ENCODE measurements around the gene TULP1. TPM values are rescaled to one million over a fixed set of nuclear protein-coding genes. Genes with fewer than 3 reads are reported as not detected.

TULP1 gene
- total RNA-seq, 4 donors from 2014 or later: 0.72 to 0.83 TPM; not detected in 2

DNA sequence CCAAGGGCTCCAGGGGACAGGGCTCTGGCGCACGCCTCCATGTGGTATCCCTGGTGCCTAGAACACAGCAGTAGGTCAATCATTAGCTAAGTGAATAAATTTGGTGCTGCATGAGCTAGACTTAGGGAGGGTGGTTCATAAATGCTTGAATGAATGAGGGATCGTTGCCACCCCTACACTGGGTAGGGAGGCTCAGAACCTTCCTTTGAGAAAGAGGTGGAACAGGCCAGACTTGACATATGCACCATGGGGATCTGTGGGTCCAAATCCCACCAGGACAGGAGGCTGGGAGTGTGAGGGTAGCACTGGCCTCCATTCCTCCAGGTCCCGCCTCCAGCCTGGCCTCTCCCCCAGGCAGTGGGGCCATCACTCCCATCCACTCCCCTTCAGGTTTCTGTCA, 29.6 kb downstream of the TULP1 start:
- H3K36me3 ChIP-seq: peaks cover 42% of the 10 kb centered on the region
- no peak overlapping the region for H3K4me3 ChIP-seq
- peaks cover 38% of the 10 kb centered on the region for H3K4me1 ChIP-seq
- H3K9me3 ChIP-seq: no peaks in the 10 kb centered on the region
- WGBS: 90% methylated on average over 4 of the region's 4 CpGs
- no peak overlapping the region for H3K27ac ChIP-seq
- TF ChIP-seq EP300 (IDR thresholded peaks at IDR 0.05): no peak
- TF ChIP-seq, protein P1, sequence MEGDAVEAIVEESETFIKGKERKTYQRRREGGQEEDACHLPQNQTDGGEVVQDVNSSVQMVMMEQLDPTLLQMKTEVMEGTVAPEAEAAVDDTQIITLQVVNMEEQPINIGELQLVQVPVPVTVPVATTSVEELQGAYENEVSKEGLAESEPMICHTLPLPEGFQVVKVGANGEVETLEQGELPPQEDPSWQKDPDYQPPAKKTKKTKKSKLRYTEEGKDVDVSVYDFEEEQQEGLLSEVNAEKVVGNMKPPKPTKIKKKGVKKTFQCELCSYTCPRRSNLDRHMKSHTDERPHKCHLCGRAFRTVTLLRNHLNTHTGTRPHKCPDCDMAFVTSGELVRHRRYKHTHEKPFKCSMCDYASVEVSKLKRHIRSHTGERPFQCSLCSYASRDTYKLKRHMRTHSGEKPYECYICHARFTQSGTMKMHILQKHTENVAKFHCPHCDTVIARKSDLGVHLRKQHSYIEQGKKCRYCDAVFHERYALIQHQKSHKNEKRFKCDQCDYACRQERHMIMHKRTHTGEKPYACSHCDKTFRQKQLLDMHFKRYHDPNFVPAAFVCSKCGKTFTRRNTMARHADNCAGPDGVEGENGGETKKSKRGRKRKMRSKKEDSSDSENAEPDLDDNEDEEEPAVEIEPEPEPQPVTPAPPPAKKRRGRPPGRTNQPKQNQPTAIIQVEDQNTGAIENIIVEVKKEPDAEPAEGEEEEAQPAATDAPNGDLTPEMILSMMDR (IDR thresholded peaks at IDR 0.05): no peak
- TF ChIP-seq POLR2AphosphoS5 (IDR thresholded peaks at IDR 0.05): no peak
- TF ChIP-seq POLR2A (IDR thresholded peaks at IDR 0.05): no peak
- H3K27me3 ChIP-seq: no peaks in the 10 kb centered on the region
- no peak for DNase-seq (ENCODE audit: low spot score in 2 of 2)

DNA sequence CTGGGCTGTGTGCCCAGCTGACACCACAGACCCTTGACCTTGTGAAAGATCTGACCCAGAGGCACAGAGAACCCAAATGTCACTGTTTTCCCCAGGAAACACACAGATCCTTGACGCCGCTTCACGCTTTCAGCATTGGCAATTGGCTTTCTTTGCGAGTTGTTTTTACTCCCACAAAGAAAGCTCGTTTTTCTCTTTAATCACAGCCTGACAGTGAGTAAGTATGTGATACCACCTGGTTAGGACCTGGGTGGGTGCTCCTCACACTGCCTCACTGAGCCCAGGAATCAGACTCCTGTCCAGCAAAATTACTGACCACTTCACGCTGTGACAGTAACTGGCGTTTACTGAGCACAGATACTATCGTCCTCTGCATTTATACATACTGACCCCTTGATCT, 31.5 kb downstream of the TULP1 start:
- peaks cover 19% of the 10 kb centered on the region for H3K4me1 ChIP-seq
- H3K27ac ChIP-seq: no peak overlapping the region
- peaks cover 55% of the 10 kb centered on the region for H3K36me3 ChIP-seq
- no peaks in the 10 kb centered on the region for H3K27me3 ChIP-seq
- TF ChIP-seq EP300 (IDR thresholded peaks at IDR 0.05) (no peak), POLR2AphosphoS5 (IDR thresholded peaks at IDR 0.05) (no peak), POLR2A (IDR thresholded peaks at IDR 0.05) (no peak)
- TF ChIP-seq, protein P1 (IDR thresholded peaks at IDR 0.05): no peak
- no peak overlapping the region for H3K4me3 ChIP-seq
- 88% methylated on average over 8 of the region's 8 CpGs for WGBS
- DNase-seq (ENCODE audit: low spot score in 2 of 2): no peak
- H3K9me3 ChIP-seq: no peaks in the 10 kb centered on the region

DNA sequence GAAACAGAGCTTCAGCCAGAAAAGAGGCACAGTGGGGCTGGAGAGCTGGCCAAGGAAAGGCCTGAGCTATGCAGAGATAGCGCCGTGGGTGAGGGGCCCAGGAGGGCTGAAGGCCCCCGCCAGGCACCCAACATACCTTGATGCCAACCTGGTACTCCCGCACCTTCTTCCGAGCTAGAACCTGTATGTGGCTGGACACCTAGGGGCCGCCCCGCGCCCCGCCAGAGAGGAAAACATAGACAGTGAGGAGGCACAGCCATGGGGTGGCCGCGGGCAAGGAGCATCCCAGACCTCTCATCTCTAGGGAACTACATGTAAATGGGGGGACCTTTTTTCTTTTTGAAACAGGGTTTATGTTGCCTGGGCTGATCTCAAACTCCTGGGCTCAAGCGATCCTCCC, 32.5 kb downstream of the TULP1 start:
- Histone ChIP-seq H3K4me1 (peaks cover 9% of the 10 kb centered on the region), H3K9me3 (no peaks in the 10 kb centered on the region), H3K36me3 (peaks cover 59% of the 10 kb centered on the region), H3K27ac (no peak overlapping the region), H3K4me3 (no peak overlapping the region), H3K27me3 (no peaks in the 10 kb centered on the region)
- WGBS: 91% methylated on average over 12 of the region's 12 CpGs
- DNase-seq (ENCODE audit: low spot score in 2 of 2): no peak
- TF ChIP-seq POLR2A (IDR thresholded peaks at IDR 0.05) (no peak), EP300 (IDR thresholded peaks at IDR 0.05) (no peak), POLR2AphosphoS5 (IDR thresholded peaks at IDR 0.05) (no peak)

DNA sequence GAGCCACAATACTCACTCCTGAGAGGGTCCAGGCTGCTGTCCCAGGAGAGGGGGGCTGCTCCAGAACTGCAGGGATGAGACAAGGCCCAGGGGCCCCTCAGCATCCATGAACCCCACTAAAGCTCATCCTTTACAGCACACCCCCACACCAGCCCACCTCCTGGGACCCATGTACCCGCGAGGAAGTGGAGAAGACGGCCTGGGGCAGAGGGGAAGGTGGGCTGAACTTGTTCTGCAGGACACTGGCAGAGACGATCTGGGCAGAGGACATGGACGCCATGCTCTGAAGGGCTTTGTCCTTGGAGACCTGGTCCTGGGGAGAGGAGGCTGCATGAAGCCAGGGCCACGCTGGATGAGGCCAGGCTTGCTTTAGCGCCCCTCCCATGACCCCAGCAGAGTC, 34.4 kb downstream of the TULP1 start:
- H3K4me1 ChIP-seq: no peaks in the 10 kb centered on the region
- H3K4me3 ChIP-seq: no peak overlapping the region
- peaks cover 67% of the 10 kb centered on the region for H3K36me3 ChIP-seq
- WGBS: 88% methylated on average over 7 of the region's 7 CpGs
- no peak for DNase-seq (ENCODE audit: low spot score in 2 of 2)
- TF ChIP-seq POLR2A (IDR thresholded peaks at IDR 0.05) (no peak), EP300 (IDR thresholded peaks at IDR 0.05) (no peak), POLR2AphosphoS5 (IDR thresholded peaks at IDR 0.05) (no peak)
- TF ChIP-seq, protein P1 (IDR thresholded peaks at IDR 0.05): no peak
- no peak overlapping the region for H3K27ac ChIP-seq
- H3K27me3 ChIP-seq: no peaks in the 10 kb centered on the region
- H3K9me3 ChIP-seq: no peaks in the 10 kb centered on the region

DNA sequence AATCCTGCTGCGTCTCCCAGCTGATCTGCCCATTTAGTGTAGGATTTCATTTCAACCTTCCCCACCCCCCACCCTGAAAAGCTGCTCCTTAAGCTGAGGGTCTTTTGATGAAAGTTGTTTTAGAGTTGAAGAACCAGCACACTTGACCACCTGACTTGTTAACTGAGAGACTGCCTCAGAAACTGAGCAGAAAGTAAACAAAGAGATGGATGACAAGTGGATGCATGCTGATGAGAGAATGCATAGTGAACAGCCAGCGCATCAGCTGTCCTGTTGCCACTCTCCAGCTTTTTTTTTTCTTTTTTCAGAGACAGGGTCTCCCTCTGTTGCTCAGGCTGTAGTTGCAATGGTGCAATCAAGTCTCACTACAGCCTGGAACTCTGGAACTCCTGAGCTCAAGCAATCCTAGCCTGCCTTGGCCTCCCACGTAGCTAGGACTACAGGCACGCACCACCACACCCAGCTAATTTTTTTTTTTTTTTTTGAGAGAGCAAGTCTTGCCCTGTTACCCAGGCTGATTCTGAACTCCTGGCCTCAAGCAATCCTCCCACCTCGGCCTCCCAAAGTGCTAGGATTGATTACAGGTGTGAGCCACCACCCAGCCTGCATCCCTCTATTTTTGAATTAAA, 35.0 kb downstream of the TULP1 start:
- 90% methylated on average over 5 of the region's 5 CpGs for WGBS
- H3K27me3 ChIP-seq: no peaks in the 10 kb centered on the region
- peaks cover 70% of the 10 kb centered on the region for H3K36me3 ChIP-seq
- TF ChIP-seq, protein P1 (IDR thresholded peaks at IDR 0.05): no peak
- no peak for TF ChIP-seq EP300 (IDR thresholded peaks at IDR 0.05)
- TF ChIP-seq POLR2AphosphoS5 (IDR thresholded peaks at IDR 0.05): no peak
- TF ChIP-seq POLR2A (IDR thresholded peaks at IDR 0.05): no peak
- H3K9me3 ChIP-seq: no peaks in the 10 kb centered on the region
- peaks cover 1% of the 10 kb centered on the region for H3K4me1 ChIP-seq
- H3K27ac ChIP-seq: no peak overlapping the region
- no peak for DNase-seq (ENCODE audit: low spot score in 2 of 2)
- no peak overlapping the region for H3K4me3 ChIP-seq

DNA sequence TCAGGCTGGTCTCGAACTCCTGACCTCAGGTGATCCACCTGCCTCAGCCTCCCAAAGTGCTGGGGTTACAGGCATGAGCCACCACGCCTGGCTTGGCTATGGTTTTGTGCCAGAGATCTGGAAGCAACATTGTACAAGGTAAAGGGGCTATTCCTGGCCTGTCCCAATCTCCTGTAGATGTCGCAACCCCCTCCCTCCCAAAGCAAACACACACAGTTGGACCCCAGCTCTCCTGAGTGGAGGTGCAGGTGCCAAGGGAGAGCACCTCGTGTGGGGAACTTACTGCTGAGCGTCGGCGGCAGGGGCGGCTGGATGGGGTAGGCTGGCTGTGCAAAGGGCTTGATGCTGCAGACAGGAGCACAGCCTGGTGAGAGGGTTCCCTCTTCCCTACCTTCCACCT, 35.7 kb downstream of the TULP1 start:
- DNase-seq (ENCODE audit: low spot score in 2 of 2): no peak
- H3K36me3 ChIP-seq: peaks cover 75% of the 10 kb centered on the region

More for the DNA sequence above, 35.7 kb downstream of the TULP1 start:
- Histone ChIP-seq H3K4me1 (peaks cover 8% of the 10 kb centered on the region), H3K27ac (no peak overlapping the region), H3K27me3 (no peaks in the 10 kb centered on the region), H3K4me3 (no peak overlapping the region), H3K9me3 (no peaks in the 10 kb centered on the region)
- WGBS: 87% methylated on average over 8 of the region's 8 CpGs
- TF ChIP-seq POLR2A (IDR thresholded peaks at IDR 0.05) (no peak), EP300 (IDR thresholded peaks at IDR 0.05) (no peak), POLR2AphosphoS5 (IDR thresholded peaks at IDR 0.05) (no peak)
- TF ChIP-seq, protein P1 (IDR thresholded peaks at IDR 0.05): no peak

Data from suprapubic skin (tissue), 4 donors.